Measurements from ENCODE around the gene GDPD2.

- no peak for TF ChIP-seq CTCF (IDR thresholded peaks at IDR 0.05)
- TF ChIP-seq POLR2A (IDR thresholded peaks at IDR 0.05), result no peak
Observed at GRCh38 chrX:70477734-70478075, 54.6 kb downstream of the GDPD2 start.

Data from lower leg skin (tissue), 3 donors.